ENCODE data around the gene FKBP11. TPM values are rescaled to one million over a fixed set of nuclear protein-coding genes. Genes with fewer than 3 reads are reported as not detected.

FKBP11 gene
- total and polyA plus RNA-seq, 2 of the 13 experiments (the other 11 are each of a cell fraction or from before 2014, with no cell fraction given) = 15.5 to 19.4 TPM

DNA sequence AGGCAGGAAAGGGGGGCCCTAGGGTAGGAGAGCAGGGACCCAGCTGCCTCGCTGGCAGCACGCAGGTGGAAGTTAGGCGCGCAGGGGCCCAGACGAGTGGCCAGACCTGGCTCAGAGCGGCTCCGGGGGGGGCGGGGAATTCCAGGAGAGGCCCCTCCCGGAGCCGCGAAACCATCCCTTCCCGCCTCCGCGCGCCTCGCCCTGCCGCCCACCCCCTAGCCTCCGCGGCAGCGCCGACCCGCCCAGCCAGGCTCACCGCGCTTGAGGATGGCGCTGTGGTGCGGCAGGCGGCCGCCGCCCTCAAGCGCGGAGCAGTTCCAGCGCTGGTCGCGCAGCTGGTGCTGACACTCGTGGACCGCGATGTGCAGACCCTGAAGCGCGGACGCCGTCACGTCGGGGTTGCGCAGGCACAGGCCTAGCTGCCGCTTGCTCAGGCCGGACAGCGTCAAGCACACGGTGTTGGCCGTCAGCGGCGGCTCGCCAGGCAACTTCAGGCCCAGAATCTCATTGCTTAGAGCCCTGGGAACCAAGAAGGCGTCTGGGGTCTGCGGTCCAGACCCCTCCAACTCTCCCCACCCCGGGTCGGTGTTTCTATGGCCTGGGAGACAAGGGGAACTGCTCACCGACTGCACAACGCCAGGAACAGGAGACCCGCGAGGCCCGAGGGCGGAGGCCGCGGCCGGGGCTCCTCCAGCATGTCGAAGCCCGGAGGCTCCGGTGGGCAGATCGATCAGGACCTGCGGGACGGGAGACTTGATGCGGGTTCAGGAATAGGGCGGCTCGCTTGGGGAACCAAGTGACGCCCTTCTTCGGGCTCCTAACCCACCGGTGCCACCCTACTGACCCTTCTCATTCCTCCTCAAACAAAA is 44.8 kb upstream of the FKBP11 start (continued):
- TF ChIP-seq MTF2 (CRISPR knock-in tag; IDR thresholded peaks at IDR 0.05; ENCODE audit: borderline replicate concordance) (peak; percentile 97; the same call in 1 of the 2 replicates), EZH2 (conservative IDR thresholded peaks at IDR 0.05; ENCODE audit: low read depth, low read length) (peak; percentile 81; the same call in 1 of the 2 replicates), ZFP90 (CRISPR knock-in tag; IDR thresholded peaks at IDR 0.05; ENCODE audit: borderline replicate concordance) (no peak), ARID2 (CRISPR knock-in tag; IDR thresholded peaks at IDR 0.05; ENCODE audit: borderline replicate concordance) (no peak), ZNF740 (CRISPR knock-in tag; IDR thresholded peaks at IDR 0.05) (no peak), ZKSCAN1 (IDR thresholded peaks at IDR 0.05; ENCODE audit: low read length) (no peak), JUN (CRISPR knock-in tag; IDR thresholded peaks at IDR 0.05) (no peak), ZFX (CRISPR knock-in tag; IDR thresholded peaks at IDR 0.05; ENCODE audit: low read depth) (peak; percentile 60), ZNF614 (CRISPR knock-in tag; IDR thresholded peaks at IDR 0.05; ENCODE audit: borderline replicate concordance) (no peak), PATZ1 (CRISPR knock-in tag; IDR thresholded peaks at IDR 0.05) (0 out of 2 replicates have a peak, but pooled peaks have one; percentile 29), SCMH1 (CRISPR knock-in tag; IDR thresholded peaks at IDR 0.05; ENCODE audit: borderline replicate concordance) (no peak), MBD4 (IDR thresholded peaks at IDR 0.05; ENCODE audit: borderline replicate concordance, low read length) (no peak), ZNF678 (CRISPR knock-in tag; IDR thresholded peaks at IDR 0.05) (0 out of 2 replicates have a peak, but pooled peaks have one; percentile 42), ZNF670 (CRISPR knock-in tag; IDR thresholded peaks at IDR 0.05; ENCODE audit: borderline replicate concordance) (peak; percentile 79; the same call in 1 of the 2 replicates), NBN (conservative IDR thresholded peaks at IDR 0.05) (no peak), PHF20 (CRISPR knock-in tag; IDR thresholded peaks at IDR 0.05) (no peak; the same call in 1 of the 2 replicates), ELF4 (CRISPR knock-in tag; IDR thresholded peaks at IDR 0.05; ENCODE audit: borderline replicate concordance) (no peak), CHD4 (IDR thresholded peaks at IDR 0.05; ENCODE audit: borderline replicate concordance, low read length) (no peak)
- TF ChIP-seq, protein P1, sequence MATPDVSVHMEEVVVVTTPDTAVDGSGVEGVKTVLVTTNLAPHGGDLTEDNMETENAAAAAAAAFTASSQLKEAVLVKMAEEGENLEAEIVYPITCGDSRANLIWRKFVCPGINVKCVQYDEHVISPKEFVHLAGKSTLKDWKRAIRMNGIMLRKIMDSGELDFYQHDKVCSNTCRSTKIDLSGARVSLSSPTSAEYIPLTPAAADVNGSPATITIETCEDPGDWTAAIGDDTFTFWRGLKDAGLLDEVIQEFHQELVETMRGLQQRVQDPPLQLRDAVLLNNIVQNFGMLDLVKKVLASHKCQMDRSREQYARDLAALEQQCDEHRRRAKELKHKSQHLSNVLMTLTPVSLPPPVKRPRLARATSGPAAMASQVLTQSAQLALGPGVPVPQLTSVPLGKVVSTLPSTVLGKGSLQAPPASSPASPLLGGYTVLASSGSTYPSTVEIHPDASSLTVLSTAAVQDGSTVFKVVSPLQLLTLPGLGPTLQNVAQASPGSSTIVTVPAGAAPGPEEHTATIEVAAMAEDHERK (CRISPR knock-in tag; IDR thresholded peaks at IDR 0.05; ENCODE audit: low read depth) = no peak
- TF ChIP-seq, protein P2, sequence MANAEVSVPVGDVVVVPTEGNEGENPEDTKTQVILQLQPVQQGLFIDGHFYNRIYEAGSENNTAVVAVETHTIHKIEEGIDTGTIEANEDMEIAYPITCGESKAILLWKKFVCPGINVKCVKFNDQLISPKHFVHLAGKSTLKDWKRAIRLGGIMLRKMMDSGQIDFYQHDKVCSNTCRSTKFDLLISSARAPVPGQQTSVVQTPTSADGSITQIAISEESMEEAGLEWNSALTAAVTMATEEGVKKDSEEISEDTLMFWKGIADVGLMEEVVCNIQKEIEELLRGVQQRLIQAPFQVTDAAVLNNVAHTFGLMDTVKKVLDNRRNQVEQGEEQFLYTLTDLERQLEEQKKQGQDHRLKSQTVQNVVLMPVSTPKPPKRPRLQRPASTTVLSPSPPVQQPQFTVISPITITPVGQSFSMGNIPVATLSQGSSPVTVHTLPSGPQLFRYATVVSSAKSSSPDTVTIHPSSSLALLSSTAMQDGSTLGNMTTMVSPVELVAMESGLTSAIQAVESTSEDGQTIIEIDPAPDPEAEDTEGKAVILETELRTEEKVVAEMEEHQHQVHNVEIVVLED (CRISPR knock-in tag; IDR thresholded peaks at IDR 0.05; ENCODE audit: borderline replicate concordance) = no peak
- TF ChIP-seq, protein P3, sequence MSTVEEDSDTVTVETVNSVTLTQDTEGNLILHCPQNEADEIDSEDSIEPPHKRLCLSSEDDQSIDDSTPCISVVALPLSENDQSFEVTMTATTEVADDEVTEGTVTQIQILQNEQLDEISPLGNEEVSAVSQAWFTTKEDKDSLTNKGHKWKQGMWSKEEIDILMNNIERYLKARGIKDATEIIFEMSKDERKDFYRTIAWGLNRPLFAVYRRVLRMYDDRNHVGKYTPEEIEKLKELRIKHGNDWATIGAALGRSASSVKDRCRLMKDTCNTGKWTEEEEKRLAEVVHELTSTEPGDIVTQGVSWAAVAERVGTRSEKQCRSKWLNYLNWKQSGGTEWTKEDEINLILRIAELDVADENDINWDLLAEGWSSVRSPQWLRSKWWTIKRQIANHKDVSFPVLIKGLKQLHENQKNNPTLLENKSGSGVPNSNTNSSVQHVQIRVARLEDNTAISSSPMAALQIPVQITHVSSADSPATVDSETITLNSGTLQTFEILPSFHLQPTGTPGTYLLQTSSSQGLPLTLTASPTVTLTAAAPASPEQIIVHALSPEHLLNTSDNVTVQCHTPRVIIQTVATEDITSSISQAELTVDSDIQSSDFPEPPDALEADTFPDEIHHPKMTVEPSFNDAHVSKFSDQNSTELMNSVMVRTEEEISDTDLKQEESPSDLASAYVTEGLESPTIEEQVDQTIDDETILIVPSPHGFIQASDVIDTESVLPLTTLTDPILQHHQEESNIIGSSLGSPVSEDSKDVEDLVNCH (CRISPR knock-in tag; IDR thresholded peaks at IDR 0.05) = no peak
